Kidney epithelial cell (primary cell): Measurements from ENCODE around the gene ISOC2. TPM values are rescaled to one million over a fixed set of nuclear protein-coding genes. Genes with fewer than 3 reads are reported as not detected.

Experiments used
- DNase-seq: peaks from one replicate; pipeline ENCODE4 v3.0.0-alpha.2; 2010; ENCODE audit warnings: low read depth
- H3K27me3 ChIP-seq: 2 replicates; pipeline ENCODE4 v1.6.0; 2011; ENCODE audit warnings: low read length; ENCODE audit not compliant: control insufficient read depth, insufficient read depth
- H3K36me3 ChIP-seq: 2 replicates; pipeline ENCODE4 v1.5.1; 2011; ENCODE audit warnings: low read length; ENCODE audit not compliant: control insufficient read depth, insufficient read depth
- H3K4me3 ChIP-seq: 2 replicates; pipeline ENCODE4 v1.5.1; 2011; ENCODE audit warnings: low read depth, mild to moderate bottlenecking, control low read depth, low read length
- total RNA-seq: library from RNA; depleted of rRNA; stranded (reverse); fragments of >200 nt; gene quantifications from 2 replicates; pipeline ENCODE4 v1.2.3, GENCODE V29; 2015
- TF ChIP-seq, protein P1 (sequence below): IDR thresholded peaks from 2 replicates; pipeline ENCODE4 v1.5.1; 2011; ENCODE audit warnings: mild to moderate bottlenecking, moderate library complexity, low read length, control low read depth, inconsistent platforms; ENCODE audit not compliant: insufficient read depth, poor library complexity, severe bottlenecking

ISOC2 gene
- total RNA-seq, 1 donor from 2014 or later, result 49.8 TPM

DNA sequence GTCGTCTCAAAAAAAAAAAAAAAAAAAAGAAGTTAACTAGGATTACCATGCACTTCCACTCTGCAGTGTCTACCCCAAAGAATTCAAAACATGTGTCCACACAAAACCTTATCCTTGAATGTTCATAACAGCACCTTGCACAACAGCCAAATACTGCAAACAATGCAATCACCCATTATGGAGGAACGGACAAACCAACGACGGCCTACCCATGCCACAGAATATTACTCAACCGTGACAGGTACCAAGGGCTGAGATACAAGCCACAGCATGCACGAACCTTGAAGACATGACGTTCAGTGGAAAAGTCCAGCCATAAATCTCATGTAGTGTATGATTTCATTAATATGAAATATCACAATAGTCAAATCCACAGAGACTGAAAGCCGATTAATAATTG lies 15.4 kb downstream of the ISOC2 start:
- no peak overlapping the region for H3K4me3 ChIP-seq
- H3K27me3 ChIP-seq, result peaks cover 84% of the 10 kb centered on the region
- no peak for DNase-seq
- H3K36me3 ChIP-seq, result no peaks in the 10 kb centered on the region
- TF ChIP-seq, protein P1, sequence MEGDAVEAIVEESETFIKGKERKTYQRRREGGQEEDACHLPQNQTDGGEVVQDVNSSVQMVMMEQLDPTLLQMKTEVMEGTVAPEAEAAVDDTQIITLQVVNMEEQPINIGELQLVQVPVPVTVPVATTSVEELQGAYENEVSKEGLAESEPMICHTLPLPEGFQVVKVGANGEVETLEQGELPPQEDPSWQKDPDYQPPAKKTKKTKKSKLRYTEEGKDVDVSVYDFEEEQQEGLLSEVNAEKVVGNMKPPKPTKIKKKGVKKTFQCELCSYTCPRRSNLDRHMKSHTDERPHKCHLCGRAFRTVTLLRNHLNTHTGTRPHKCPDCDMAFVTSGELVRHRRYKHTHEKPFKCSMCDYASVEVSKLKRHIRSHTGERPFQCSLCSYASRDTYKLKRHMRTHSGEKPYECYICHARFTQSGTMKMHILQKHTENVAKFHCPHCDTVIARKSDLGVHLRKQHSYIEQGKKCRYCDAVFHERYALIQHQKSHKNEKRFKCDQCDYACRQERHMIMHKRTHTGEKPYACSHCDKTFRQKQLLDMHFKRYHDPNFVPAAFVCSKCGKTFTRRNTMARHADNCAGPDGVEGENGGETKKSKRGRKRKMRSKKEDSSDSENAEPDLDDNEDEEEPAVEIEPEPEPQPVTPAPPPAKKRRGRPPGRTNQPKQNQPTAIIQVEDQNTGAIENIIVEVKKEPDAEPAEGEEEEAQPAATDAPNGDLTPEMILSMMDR, result no peak

DNA sequence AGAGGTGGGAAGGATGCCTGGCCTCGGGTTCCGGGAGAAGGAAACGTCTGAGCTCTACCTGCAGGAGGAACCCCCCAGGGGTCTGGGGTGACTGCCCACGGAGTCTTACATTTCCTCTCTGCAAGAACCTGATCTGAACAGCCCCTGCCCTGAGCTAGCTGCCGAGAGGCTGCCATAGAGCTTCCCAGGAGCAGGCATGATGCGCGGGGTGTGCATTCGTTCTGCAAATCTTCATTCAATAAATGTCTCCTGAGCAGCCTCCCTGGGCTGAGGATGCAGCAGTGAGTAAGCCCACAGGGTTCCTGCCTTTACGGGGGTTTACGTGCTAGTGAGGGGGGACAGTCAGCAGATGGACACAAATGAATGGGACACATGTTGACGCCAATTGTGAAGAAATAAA lies 16.8 kb downstream of the ISOC2 start:
- no peak overlapping the region for H3K4me3 ChIP-seq
- H3K36me3 ChIP-seq, result no peaks in the 10 kb centered on the region
- no peak for DNase-seq
- TF ChIP-seq, protein P1, result no peak
- H3K27me3 ChIP-seq, result peaks cover 84% of the 10 kb centered on the region

DNA sequence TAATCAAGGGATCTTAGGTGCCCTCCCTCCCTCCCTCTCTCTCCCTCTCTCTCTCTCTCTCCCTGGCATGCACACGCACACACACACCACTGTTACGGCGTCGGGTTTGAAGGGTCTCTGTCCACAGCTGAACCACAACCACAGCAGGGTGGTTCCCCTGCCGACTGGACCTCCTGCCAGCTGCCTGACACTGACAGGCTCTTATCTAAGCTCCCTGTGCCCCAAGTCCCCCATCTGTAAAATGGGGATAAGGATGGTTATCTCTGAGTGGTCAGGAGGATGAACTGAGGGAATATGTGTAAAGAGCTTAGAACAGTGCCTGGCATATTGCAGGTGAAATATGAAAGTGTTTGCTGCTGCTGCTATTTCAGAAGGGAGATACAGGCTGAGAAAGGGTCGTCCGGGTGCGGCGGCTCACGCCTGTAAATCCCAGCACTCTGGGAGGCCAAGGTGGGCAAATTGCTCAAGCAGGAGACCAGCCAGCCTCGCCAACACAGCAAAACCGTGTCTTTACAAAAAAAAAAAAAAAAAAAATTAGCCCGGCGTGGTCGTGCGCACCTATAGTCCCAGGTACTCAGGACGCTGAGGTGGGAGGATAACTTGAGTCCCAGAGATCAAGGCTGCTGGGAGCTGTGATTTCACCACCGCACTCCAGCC lies 17.5 kb downstream of the ISOC2 start:
- H3K36me3 ChIP-seq, result no peaks in the 10 kb centered on the region
- H3K27me3 ChIP-seq, result peaks cover 83% of the 10 kb centered on the region
- DNase-seq, result no peak
- H3K4me3 ChIP-seq, result no peak overlapping the region
- TF ChIP-seq, protein P1, result no peak

DNA sequence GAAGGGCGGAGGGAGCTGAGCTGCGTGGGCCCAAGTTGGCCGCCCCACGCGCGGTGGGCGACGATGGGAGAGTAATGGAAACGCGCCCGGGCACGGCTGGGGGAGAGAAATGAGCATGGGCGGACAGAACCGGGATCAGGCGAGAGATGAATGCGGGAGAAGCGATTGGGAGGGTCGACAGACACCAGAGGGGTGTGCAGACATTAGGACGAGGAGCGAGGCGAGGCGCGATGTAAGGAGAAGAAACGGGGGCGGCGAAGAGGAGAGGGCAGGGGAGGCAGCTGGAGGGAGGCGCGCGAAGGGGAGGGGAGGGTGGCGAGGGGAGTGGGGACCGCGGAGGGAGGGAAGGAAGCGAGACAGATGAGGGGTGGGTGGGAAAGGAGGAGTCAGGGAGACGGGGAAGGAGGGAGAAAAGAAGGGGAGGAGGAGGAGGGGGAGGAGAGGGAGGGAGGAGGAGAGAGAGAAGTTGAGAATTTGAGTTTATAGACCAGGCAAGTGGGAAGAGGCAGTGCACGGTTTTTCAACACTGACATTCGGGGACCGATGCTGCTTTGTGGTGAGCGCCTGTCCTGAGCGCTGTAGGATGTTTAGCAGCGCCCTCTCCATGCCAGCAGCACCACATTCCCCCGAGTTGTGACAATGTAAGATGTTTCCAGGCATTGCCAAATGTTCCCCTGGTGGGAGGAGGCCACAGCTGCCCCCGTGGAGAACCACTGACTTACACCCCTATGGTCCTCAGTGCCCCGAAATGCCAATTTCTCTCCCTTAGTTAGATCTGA lies 18.2 kb downstream of the ISOC2 start, which contains the start of gene SHISA7:
Gene SHISA7, minus strand, starts transcription at position 256 of the 779 bp plus-strand sequence. CDS start 437 bp downstream, outside the sequence.
- DNase-seq, result no peak
- H3K4me3 ChIP-seq, result no peak within 1 kb of the TSS
- H3K27me3 ChIP-seq, result peaks cover 83% of the 10 kb centered on the region
- TF ChIP-seq, protein P1, result no peak
- H3K36me3 ChIP-seq, result no peaks in the 10 kb centered on the region

DNA sequence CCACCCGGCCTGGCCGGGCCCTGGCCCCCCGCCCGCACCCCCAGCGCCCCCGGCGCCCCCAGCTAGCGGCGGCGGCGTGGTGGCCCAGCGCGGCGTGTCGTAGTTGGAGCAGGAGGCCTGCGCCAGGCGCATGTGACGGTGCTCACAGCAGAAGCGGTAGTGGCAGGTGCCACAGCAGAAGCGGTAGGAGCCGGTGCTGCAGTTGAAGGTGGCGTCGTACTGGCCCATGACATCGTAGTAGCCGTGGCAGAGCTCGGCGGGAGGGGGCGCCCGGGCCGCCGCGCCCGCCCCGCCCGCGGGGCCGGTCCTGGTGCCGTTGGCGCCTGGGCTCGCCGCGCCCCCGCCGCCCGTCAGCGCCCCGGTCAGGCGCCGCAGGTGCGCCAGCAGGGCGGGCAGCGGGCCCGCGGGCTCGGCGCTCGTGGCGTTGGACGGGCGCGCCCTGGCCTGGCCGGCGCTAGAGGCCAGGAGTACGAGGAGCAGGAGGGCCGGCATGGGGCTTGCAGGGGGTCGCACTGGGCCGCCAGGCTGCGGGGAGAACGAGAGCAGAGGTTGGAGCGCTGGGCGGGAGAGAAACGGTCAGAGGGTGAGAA lies 19.0 kb downstream of the ISOC2 start:
- Histone ChIP-seq H3K4me3 (no peak overlapping the region), H3K27me3 (peaks cover 76% of the 10 kb centered on the region)

More for the DNA sequence above, 19.0 kb downstream of the ISOC2 start:
- TF ChIP-seq, protein P1, result no peak
- no peaks in the 10 kb centered on the region for H3K36me3 ChIP-seq
- DNase-seq, result no peak
